Naive B cell (primary cell): ENCODE measurements around the gene NFKBIE. TPM values are rescaled to one million over a fixed set of nuclear protein-coding genes. Genes with fewer than 3 reads are reported as not detected.
A peak's percentile ranks its signal among the peaks of the same experiment; 100 is the strongest.

Experiments
- ATAC-seq, 2 donors: fragments of 150-1000 bp; cut with Tn5 transposase; 2 replicates each; pipeline ENCODE4 v1.10.0; 2021; ENCODE audit warnings: low read depth in 2 of 2, mild to moderate bottlenecking in 2 of 2, moderate library complexity in 2 of 2
- DNase-seq: peaks from one replicate; pipeline ENCODE4 v3.0.0; 2022
- H3K27ac Mint-ChIP-seq, 6 donors: one replicate each; pipeline ENCODE4 v1.8.0; 2020 to 2022; ENCODE audit warnings: mild to moderate bottlenecking in 6 of 6, mixed read lengths in 6 of 6, moderate library complexity in 5 of 6, inconsistent platforms in 2 of 6
- H3K27me3 Mint-ChIP-seq, 3 donors: one replicate each; pipeline ENCODE4 v1.8.0; 2021 to 2022; ENCODE audit warnings: mixed read lengths in 3 of 3, mild to moderate bottlenecking in 1 of 3
- H3K36me3 Mint-ChIP-seq, 2 donors: one replicate each; pipeline ENCODE4 v1.8.0; 2020 to 2022; ENCODE audit warnings: mixed read lengths in 2 of 2, inconsistent platforms in 1 of 2, mild to moderate bottlenecking in 1 of 2
- H3K4me1 Mint-ChIP-seq, 3 donors: one replicate each; pipeline ENCODE4 v1.8.0; 2020 to 2022; ENCODE audit warnings: mixed read lengths in 3 of 3, inconsistent platforms in 1 of 3, mild to moderate bottlenecking in 1 of 3, moderate library complexity in 1 of 3
- H3K4me3 Mint-ChIP-seq, 8 donors: one replicate each; pipeline ENCODE4 v1.8.0; 2020 to 2022; ENCODE audit warnings: mild to moderate bottlenecking in 8 of 8, mixed read lengths in 8 of 8, moderate library complexity in 8 of 8, inconsistent platforms in 2 of 8
- H3K9me3 Mint-ChIP-seq, 7 donors: one replicate each; pipeline ENCODE4 v1.8.0; 2020 to 2022; ENCODE audit warnings: mixed read lengths in 7 of 7, mild to moderate bottlenecking in 5 of 7, inconsistent platforms in 2 of 7, moderate library complexity in 1 of 7
- polyA plus RNA-seq, 6 donors: library from polyadenylated mRNA; unstranded; fragments of 300-500 nt; fragmentation: Illumina TruSeq; gene quantifications; one replicate each; pipeline ENCODE4 v1.2.3, GENCODE V29; 2021; ENCODE audit warnings: low read depth in 6 of 6

Gene NFKBIE
- polyA plus RNA-seq, 6 donors from 2014 or later, result 22.1 to 30.8 (median 27.9) TPM

DNA sequence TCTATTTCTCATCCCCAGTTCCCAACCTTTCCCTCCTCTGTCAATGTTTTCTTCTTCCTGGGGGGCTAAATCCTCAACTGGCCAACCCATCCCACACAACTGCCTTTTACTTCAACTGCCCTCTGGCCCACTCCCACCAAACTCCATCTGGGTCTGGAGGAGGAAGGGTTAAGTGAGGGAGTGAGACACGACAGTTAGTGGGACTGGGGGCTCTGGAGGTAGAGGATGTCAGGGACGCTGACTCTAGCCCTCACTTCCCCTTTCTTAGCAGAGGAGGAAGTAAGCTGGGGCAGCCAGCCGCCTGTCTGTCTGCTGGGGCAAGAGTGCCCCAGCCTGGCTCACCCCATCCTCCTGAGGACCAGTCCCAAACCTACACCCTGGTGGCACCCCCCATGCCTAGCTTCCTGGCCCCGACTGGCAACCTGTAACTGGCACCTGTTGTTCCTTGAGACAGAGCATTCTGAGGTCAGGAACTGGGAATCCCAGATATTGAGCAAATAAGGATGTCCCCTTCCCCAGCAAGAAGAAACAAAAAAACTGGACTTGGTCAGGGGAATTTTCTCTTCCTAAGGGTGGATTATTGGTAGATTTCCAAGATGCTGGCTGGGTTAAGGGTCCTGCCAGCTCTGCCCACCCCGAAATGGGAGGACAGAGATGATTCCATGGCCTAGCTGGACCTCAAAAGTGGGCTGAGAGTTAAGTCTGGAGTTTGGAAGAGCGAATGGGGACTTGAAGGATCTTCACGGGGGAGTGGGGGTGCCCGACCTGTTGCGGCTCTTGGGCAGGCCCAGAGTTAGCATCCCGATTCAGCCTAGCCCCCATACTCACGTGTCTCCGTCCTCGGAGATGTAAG is 971 bp downstream of the NFKBIE start:
- peaks cover 0 to 8% (median 3%) of the 10 kb centered on the region in 3 donors for H3K27me3 Mint-ChIP-seq
- peaks cover 0 to 18% of the 10 kb centered on the region in 2 donors for H3K36me3 Mint-ChIP-seq
- H3K27ac Mint-ChIP-seq, result peak overlapping the region; percentile 100
- ATAC-seq (peak; percentile 65 to 69), DNase-seq (peak; percentile 88)
- H3K4me3 Mint-ChIP-seq, result peak overlapping the region; percentile 92 to 100 (median 99)
- peaks cover 0 to 2% (median 0%) of the 10 kb centered on the region in 7 donors for H3K9me3 Mint-ChIP-seq
- H3K4me1 Mint-ChIP-seq, result peaks cover 51 to 80% (median 79%) of the 10 kb centered on the region in 3 donors

DNA sequence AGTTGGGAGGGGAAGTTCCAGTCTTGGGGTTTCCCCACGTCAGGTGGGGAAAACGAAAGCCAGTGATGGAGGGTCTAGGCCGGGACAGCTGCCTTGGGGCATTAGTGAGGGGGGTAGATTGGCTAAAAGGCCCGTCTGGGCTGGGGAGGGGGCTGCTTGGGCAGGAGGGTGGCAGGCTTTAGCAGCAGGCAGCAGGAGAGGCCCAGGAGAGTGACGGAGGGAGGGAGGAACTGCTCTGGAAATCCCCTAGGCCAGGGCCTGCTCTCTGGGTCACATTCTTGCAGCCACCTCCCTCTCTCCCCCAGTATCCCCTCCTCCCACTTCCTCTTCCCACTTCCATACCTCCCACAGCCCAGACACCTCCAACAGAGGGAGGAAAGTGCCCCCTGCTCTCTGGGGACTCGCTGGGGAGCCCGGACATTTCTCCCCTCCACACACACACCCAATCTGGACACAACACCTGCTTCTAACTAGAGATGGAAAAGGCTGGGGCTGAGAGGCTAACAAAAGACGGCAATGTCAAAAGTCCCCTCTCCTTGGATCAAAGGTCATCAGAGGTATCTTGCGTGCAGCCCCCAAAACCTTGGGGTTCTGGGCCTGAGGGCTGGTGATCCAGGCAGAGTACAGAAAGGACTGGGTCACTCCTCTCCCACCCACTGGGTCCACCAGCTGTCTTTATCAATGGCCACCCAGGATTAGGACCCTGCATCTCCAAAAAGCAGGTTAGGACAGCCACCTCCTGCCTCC is 1.8 kb downstream of the NFKBIE start:
- Mint-ChIP-seq H3K4me3 (peak overlapping the region; percentile 92 to 100 (median 99)), H3K27me3 (peaks cover 0 to 3% (median 0%) of the 10 kb centered on the region in 3 donors), H3K9me3 (peaks cover 0 to 2% (median 0%) of the 10 kb centered on the region in 7 donors), H3K4me1 (peaks cover 59 to 84% (median 79%) of the 10 kb centered on the region in 3 donors), H3K36me3 (peaks cover 4 to 27% of the 10 kb centered on the region in 2 donors), H3K27ac (peak overlapping the region; percentile 100)
- peak; percentile 77 for DNase-seq
- ATAC-seq, result peak; percentile 22 to 23

DNA sequence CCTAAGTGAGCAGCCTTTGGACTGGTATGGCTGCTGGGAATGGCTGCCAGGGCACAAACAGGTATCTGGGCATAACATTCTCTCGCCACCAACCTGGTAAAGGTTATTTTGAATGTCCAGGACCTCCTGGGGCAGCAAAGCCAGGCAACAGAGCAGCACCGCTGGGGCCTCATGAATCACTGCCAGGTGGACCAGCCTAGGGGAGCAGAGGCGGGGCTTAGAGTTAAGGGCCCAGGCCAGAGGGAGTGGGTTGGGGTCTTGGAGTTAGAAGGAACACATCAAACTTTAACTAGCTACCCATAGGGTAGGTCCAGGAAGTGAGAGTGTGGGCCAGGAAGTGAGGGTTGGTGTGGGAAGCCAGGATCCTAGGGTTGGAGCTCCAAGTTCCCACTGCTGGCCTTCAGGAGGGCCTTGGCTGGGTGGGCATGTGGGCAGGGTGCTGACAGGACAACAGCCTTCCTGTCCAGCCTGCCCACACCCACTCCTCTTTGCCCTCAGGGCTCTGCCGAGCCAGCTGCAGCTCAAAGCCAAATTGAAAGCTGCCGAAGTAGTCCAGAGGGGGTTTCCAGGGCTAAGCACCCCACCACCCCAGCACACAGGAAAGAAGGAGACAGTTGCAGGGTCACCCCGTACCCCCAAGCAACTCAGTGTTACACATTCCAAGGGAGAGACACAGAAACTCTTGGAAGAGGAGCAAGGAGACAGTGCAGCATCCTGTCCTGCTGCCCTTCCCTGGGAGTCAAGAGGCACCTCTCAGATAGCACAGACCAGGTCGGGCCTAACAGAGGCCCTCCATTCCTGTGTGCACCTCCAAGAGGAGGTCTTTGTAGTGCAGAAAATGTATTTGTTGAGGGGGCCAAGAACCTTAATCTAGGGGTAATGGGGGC is 2.6 kb downstream of the NFKBIE start:
- Mint-ChIP-seq H3K9me3 (peaks cover 0 to 2% (median 0%) of the 10 kb centered on the region in 7 donors), H3K4me1 (peaks cover 67 to 88% (median 84%) of the 10 kb centered on the region in 3 donors), H3K4me3 (peak overlapping the region; percentile 92 to 100 (median 99)), H3K27me3 (no peaks in the 10 kb centered on the region), H3K36me3 (peaks cover 4 to 30% of the 10 kb centered on the region in 2 donors), H3K27ac (peak overlapping the region; percentile 100)
- ATAC-seq, result no peak
- DNase-seq, result no peak

DNA sequence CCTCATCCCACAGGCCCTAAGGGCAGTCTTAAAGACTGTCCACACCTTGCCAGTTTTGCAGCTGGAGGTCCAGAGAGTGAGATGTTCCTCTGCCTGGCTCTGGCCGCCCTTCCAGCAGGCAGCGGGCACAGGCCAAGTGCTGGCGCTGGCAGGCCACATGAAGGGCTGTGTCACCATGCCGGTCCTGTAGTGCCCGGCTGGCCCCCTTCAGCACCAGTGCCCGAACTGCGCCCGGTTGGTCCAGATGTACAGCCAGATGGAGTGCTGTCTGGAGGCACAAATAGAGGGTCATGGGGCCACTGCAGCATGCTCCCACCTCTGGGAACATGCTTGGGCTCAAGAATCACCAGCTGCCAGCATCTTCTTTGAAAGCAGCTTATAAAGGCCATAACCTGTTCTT is 3.8 kb downstream of the NFKBIE start:
- peak overlapping the region; percentile 99 to 100 (median 100) for H3K27ac Mint-ChIP-seq
- no peaks in the 10 kb centered on the region for H3K27me3 Mint-ChIP-seq
- peaks cover 4 to 30% of the 10 kb centered on the region in 2 donors for H3K36me3 Mint-ChIP-seq
- peaks cover 0 to 2% (median 0%) of the 10 kb centered on the region in 7 donors for H3K9me3 Mint-ChIP-seq
- peak overlapping the region in 7 of 8 donors; percentile 59 to 100 (median 92) for H3K4me3 Mint-ChIP-seq
- ATAC-seq (no peak), DNase-seq (no peak)
- peaks cover 63 to 83% (median 81%) of the 10 kb centered on the region in 3 donors for H3K4me1 Mint-ChIP-seq

DNA sequence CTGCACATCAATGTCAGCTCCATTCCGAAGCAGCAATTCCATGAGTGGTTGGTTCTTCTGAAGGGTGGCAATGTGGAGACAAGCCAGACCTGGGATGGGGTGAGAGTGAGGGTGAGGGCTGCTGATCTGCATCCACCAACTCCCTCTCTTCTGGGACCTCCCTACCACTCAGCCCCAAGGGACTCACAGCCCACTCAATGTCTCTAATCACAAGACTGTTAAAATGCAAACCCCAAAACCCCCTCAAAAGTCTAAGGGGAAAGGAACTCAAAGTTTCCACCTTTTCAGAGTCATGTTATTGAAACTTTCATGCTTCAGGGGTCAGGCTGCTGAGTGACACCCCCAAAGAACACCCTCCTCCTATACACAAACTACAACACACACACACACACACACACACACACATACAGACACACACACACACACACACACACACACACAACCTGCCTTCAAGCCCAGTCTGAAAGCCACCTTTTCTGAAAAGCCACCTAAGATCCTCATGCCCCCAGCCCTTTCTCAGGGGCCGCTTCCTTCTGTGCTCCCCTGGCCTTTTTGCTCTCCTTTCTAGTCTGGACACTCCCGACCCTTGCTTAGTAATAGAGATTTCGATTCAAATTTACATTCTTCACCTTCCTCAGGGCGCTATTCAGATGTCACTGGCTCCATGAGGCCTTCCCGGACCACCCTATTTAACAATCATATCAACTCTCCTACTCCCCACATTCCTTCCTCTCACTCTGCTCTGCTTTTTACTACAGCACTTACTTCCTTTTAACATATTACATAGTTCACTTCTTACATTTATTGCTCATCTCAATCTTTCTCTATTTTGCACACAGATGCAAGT is 4.7 kb downstream of the NFKBIE start:
- H3K4me3 Mint-ChIP-seq, result peak overlapping the region; percentile 32 to 100 (median 82)
- peaks cover 67 to 83% (median 83%) of the 10 kb centered on the region in 3 donors for H3K4me1 Mint-ChIP-seq
- peak overlapping the region; percentile 92 to 100 (median 98) for H3K27ac Mint-ChIP-seq
- DNase-seq, result peak; percentile 71
- H3K9me3 Mint-ChIP-seq, result peaks cover 0 to 2% (median 0%) of the 10 kb centered on the region in 7 donors
- ATAC-seq, result no peak
- H3K27me3 Mint-ChIP-seq, result no peaks in the 10 kb centered on the region
- peaks cover 4 to 30% of the 10 kb centered on the region in 2 donors for H3K36me3 Mint-ChIP-seq

DNA sequence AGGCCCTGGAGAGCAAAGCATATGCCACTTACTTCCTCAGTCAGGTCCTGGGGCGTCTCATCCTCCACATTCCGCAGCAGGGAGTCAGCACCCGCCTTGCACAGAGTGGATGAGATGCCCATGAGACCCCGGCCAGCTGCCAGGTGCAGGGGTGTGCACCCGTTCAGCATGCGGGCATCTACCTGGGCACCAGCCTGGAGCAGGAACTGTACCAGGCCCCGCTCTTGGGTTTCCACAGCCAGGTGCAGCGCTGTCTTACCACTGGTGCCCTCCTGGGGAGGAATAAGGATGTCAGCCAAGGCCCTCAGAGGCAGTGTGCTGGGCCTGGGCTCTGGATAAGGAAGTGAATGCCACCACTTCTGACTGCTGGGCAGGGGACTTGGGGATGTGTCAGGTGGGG is 5.3 kb downstream of the NFKBIE start:
- Mint-ChIP-seq H3K4me1 (peaks cover 73 to 89% (median 88%) of the 10 kb centered on the region in 3 donors), H3K9me3 (peaks cover 0 to 2% (median 0%) of the 10 kb centered on the region in 7 donors), H3K36me3 (peaks cover 4 to 33% of the 10 kb centered on the region in 2 donors), H3K27me3 (no peaks in the 10 kb centered on the region), H3K4me3 (peak overlapping the region in 7 of 8 donors; percentile 45 to 100 (median 83)), H3K27ac (peak overlapping the region; percentile 92 to 100 (median 98))
- ATAC-seq (no peak), DNase-seq (no peak)

DNA sequence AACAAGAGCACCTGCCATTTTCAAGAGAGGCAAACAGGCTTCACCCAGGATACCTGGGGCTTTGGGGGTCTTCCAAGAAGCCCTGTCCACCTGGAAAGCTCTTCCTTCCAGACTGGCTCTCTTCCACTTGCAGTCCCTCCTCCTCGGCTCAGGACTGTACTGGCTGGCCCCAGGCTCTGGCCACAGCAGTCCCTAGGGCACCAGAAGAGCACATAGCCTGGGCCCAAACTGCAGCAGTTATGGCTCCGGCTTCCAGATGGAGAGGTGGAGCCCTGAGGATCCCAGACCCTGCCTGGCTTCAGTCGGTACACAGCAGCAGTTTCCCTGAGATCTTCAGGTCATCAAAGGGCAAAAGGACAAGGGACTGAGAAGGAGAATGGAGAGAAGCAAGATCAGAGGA is 6.4 kb downstream of the NFKBIE start:
- Mint-ChIP-seq H3K27ac (peak overlapping the region; percentile 81 to 100 (median 98)), H3K4me3 (peak overlapping the region; percentile 78 to 96 (median 85)), H3K9me3 (peaks cover 0 to 2% (median 0%) of the 10 kb centered on the region in 7 donors), H3K36me3 (peaks cover 4 to 34% of the 10 kb centered on the region in 2 donors), H3K27me3 (no peaks in the 10 kb centered on the region), H3K4me1 (peaks cover 73 to 90% (median 89%) of the 10 kb centered on the region in 3 donors)
- ATAC-seq (no peak), DNase-seq (no peak)

DNA sequence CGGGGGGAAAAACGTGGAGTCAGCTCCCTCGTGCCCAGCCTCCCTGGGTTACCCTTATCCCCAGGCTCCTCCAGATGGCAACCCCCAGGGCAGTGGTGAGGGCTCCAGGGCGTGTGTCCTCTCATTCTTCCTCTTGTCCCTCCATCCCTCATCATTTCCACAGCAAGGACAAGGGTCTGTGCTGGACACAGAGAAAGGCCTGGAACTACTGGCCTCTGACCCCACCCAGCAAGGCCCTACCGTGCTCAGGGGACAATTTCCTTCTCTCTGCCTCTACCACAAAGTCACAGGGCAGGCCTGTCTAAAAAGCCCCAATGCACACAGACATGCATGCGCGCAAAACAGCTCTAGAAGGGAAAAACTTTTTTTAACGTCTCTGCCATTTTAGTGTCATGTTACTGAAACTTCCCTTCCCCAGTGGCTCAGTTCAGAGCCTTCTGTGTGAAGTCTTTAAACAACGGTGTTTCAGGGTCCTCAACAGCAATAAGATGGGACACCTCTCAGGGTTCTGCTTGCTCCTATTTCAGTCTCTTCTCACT is 7.0 kb downstream of the NFKBIE start:
- Mint-ChIP-seq H3K27ac (peak overlapping the region; percentile 81 to 100 (median 98)), H3K4me3 (peak overlapping the region; percentile 79 to 96 (median 90)), H3K27me3 (no peaks in the 10 kb centered on the region), H3K4me1 (peaks cover 74 to 89% (median 89%) of the 10 kb centered on the region in 3 donors), H3K36me3 (peaks cover 8 to 39% of the 10 kb centered on the region in 2 donors), H3K9me3 (peaks cover 0 to 2% (median 0%) of the 10 kb centered on the region in 7 donors)
- ATAC-seq (peak in 1 of 2 donors; percentile 20), DNase-seq (peak; percentile 67)

DNA sequence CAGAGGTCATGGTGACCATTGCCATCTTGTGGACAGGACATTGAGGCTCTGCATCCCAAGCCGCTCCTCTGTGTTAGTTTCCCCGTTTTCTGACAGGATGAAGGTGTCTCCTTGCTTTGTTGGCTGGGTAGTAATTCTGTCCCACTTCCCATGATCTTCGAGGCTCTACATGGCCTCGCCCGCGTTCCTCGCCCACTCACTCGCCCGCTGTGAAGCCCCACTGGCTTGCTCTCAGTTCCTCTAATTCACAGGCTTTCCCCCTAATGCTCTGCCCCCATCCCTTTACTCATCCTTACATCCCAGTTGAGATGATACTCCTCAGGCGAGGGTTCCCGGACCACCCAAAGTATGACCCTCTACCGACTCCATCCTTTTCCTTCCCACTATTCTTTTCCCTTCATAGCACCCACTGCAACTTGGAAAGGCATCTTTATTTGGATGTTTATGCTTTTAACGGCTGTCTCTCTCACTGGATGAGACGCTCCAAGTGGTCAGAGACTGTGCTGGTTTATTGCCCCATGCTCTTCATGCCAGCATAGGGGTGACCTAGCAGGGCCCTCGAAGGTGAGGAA is 7.5 kb downstream of the NFKBIE start:
- Mint-ChIP-seq H3K4me1 (peaks cover 74 to 89% (median 89%) of the 10 kb centered on the region in 3 donors), H3K9me3 (peaks cover 0 to 2% (median 0%) of the 10 kb centered on the region in 7 donors), H3K27me3 (no peaks in the 10 kb centered on the region), H3K27ac (peak overlapping the region; percentile 81 to 100 (median 98)), H3K4me3 (peak overlapping the region; percentile 79 to 97 (median 93)), H3K36me3 (peaks cover 14 to 44% of the 10 kb centered on the region in 2 donors)
- peak; percentile 78 for DNase-seq
- peak; percentile 50 to 61 for ATAC-seq

DNA sequence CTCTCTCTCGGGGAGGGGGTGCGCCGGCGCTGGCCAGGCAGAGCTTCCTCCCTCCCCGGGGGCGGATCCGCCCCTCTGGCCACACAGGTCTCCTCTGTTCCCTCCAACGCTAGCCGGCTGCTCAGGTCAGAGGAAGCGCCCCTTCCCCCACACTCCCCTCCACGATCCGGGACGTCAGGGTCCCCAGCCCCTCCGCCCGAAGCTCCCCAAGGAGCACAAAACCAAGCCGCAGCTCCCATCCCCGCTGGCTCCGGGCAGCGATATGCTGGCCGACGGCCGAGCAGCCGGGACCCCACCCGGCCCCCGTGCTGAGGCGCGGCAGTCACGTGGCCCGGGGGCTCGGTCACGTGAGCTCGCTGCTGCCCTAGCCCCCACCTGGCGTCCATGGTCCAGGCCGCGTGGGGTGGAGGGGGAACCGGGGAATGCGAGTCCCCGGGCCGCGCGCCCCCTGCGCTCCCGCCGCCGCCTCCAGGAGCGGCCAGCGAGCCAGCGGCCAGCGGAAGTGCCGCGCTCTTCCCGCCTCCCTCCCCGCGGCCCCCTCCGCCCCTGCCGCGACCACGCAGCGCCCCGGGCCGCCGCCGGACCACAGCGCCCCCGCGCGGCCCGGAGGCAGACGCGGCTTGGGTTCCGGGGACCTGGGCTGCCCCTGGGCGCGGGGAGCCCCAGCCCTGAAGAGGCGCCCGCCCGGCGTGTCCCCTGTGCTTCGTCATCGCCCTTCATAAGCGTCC is 8.2 kb downstream of the NFKBIE start, which contains the start of gene SLC35B2:
SLC35B2 (minus strand) TSS at position 504 of the 728 bp plus-strand sequence; CDS start at position 386, 118 bp downstream.
- ATAC-seq, result peak; percentile 70 to 78
- peak within 1 kb of the TSS; percentile 96 to 100 (median 98) for H3K27ac Mint-ChIP-seq
- H3K4me1 Mint-ChIP-seq, result peaks cover 69 to 89% (median 85%) of the 10 kb centered on the region in 3 donors
- peak; percentile 76 for DNase-seq
- H3K9me3 Mint-ChIP-seq, result peaks cover 0 to 2% (median 0%) of the 10 kb centered on the region in 7 donors
- H3K4me3 Mint-ChIP-seq, result peak within 1 kb of the TSS; percentile 82 to 97 (median 93)
- peaks cover 20 to 46% of the 10 kb centered on the region in 2 donors for H3K36me3 Mint-ChIP-seq
- H3K27me3 Mint-ChIP-seq, result no peaks in the 10 kb centered on the region

DNA sequence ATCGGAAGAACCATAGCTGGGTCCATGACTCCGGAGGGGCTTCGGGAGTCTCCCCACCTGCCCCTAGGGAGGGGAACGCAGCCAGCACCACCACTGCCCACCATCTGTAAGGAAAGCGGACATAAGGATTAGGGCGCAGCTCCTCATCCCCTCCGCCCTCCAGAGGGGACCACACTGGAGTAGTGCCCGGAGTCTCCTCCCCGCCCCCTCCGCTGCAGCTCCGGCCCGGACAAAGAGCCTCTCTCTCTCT is 8.7 kb downstream of the NFKBIE start:
- H3K27ac Mint-ChIP-seq, result peak overlapping the region; percentile 92 to 98 (median 95)
- peaks cover 25 to 51% of the 10 kb centered on the region in 2 donors for H3K36me3 Mint-ChIP-seq
- DNase-seq (no peak), ATAC-seq (no peak)
- H3K9me3 Mint-ChIP-seq, result peaks cover 0 to 2% (median 0%) of the 10 kb centered on the region in 7 donors
- peak overlapping the region; percentile 59 to 92 (median 89) for H3K4me3 Mint-ChIP-seq
- no peaks in the 10 kb centered on the region for H3K27me3 Mint-ChIP-seq
- peaks cover 73 to 87% (median 84%) of the 10 kb centered on the region in 3 donors for H3K4me1 Mint-ChIP-seq
